DOHH2 (cell line): ENCODE data around the gene NAPG.

Experiments used
- EZH2phosphoT487 ChIP-seq: fragments of 200-600 bp; sonication (generic); IDR thresholded peaks from 2 replicates; pipeline ENCODE4 v1.6.1; 2017; ENCODE audit warnings: borderline replicate concordance, mild to moderate bottlenecking, antibody characterized with exemption, low read length, moderate library complexity, mixed read lengths
- TF ChIP-seq, protein P1 (sequence below): fragments of 200-600 bp; sonication (generic); IDR thresholded peaks from one replicate; pipeline ENCODE4 v1.5.1; 2014; ENCODE audit warnings: antibody characterized with exemption, mild to moderate bottlenecking, low read depth, low read length; ENCODE audit not compliant: poor library complexity, severe bottlenecking

DNA sequence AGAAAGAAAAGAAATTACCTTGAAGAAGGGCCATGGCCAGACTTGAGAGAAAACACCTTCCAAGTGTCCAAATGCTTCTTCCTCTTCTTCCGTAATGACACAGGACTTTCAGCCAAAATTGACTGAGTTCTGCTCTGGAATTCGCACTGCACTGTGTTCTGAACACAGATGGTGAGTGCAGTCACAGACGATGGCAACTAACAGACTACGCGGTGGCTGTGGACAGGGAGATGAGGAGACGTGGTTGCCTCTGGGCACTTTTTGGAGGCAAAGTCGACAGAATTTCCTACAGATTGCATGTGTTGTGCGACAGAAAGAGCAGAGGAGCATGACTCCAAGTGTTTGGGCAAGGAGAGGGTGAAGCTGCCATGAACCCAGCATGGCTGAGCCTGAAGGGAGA lies 4.3 kb upstream of the NAPG start:
- TF ChIP-seq, protein P1, sequence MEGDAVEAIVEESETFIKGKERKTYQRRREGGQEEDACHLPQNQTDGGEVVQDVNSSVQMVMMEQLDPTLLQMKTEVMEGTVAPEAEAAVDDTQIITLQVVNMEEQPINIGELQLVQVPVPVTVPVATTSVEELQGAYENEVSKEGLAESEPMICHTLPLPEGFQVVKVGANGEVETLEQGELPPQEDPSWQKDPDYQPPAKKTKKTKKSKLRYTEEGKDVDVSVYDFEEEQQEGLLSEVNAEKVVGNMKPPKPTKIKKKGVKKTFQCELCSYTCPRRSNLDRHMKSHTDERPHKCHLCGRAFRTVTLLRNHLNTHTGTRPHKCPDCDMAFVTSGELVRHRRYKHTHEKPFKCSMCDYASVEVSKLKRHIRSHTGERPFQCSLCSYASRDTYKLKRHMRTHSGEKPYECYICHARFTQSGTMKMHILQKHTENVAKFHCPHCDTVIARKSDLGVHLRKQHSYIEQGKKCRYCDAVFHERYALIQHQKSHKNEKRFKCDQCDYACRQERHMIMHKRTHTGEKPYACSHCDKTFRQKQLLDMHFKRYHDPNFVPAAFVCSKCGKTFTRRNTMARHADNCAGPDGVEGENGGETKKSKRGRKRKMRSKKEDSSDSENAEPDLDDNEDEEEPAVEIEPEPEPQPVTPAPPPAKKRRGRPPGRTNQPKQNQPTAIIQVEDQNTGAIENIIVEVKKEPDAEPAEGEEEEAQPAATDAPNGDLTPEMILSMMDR = no peak
- TF ChIP-seq EZH2phosphoT487 = no peak
